ENCODE results near the gene TRAF3.
"Not testable (repeated sequence)": the region's sequence is repeated elsewhere in the genome, so short reads cannot be mapped to it uniquely, and the experiment has no call there.

The TRAF3 gene

DNA sequence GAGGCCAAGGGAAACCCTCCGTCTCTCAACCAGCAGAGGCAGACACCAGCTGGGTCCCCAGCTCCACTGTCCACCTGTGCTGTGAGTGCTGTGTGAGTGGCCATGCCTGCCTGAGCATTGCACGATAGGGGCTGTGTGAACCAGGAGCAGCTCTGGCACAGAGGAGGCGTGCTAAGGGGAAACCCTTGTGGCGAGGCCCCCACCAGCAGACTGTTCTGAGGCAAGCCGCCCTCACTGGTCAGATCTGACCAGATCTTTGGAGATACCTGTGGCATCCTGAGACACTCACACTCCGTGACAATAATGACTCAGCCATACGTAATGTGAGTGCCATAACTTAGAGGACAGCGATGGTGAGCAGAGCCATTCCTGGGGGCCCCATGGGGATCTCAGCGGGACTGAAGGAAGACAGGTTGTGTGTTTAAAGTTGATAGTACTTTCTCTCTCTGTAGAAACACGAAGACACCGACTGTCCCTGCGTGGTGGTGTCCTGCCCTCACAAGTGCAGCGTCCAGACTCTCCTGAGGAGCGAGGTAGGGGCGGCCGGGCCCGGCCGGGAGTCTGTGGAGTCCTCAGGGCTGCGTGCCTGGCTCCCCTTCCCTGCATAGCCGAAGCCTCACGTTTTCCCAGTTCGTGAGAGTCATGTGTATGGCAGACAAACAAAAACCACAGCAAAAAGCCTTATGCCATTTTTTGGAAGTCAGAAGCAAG, 108.6 kb downstream of the TRAF3 start:
- H3K9ac ChIP-seq (ENCODE audit: low read depth in 1 of 2, low read length in 2 of 2), result no peak overlapping the region
- H3K4me1 ChIP-seq (ENCODE audit: control insufficient read depth in 1 of 2, insufficient read depth in 2 of 2, low read length in 2 of 2), result peaks cover 0 to 4% of the 10 kb centered on the region in 2 donors
- H3K36me3 ChIP-seq (ENCODE audit: control insufficient read depth in 1 of 2, insufficient read depth in 2 of 2, low read length in 2 of 2), result peaks cover 25 to 49% of the 10 kb centered on the region in 2 donors
- H3K9me3 ChIP-seq (ENCODE audit: control insufficient read depth in 1 of 2, low read length in 2 of 2), result no peaks in the 10 kb centered on the region
- H3K27me3 ChIP-seq (ENCODE audit: control insufficient read depth in 1 of 2, insufficient read depth in 2 of 2, low read length in 2 of 2), result no peaks in the 10 kb centered on the region
- H3K4me3 ChIP-seq (ENCODE audit: low read depth in 1 of 2, low read length in 2 of 2), result no peak overlapping the region
- H3K27ac ChIP-seq (ENCODE audit: low read depth, low read length), result no peak overlapping the region

DNA sequence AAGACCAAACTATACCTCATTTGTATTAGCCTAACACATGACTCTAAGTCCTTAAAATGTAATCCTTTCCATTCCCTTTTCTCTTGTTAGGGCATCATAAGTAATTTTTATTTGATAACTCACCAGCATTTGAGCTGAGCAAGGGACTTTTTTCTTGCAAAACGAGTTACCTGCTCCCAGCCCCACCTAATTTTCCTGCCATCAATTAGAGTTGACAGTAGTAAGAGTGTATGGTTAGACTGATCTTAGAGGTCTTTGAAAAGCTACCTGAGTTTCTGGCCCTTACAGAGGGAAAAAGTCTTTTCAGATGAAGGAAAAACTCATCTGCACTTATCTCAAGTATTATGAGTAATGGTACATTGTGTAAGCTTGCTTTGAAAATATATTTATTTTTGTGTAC, 111.5 kb downstream of the TRAF3 start:
- Histone ChIP-seq H3K9me3 (ENCODE audit: control insufficient read depth in 1 of 2, low read length in 2 of 2) (no peaks in the 10 kb centered on the region), H3K36me3 (ENCODE audit: control insufficient read depth in 1 of 2, insufficient read depth in 2 of 2, low read length in 2 of 2) (peaks cover 31 to 54% of the 10 kb centered on the region in 2 donors)

DNA sequence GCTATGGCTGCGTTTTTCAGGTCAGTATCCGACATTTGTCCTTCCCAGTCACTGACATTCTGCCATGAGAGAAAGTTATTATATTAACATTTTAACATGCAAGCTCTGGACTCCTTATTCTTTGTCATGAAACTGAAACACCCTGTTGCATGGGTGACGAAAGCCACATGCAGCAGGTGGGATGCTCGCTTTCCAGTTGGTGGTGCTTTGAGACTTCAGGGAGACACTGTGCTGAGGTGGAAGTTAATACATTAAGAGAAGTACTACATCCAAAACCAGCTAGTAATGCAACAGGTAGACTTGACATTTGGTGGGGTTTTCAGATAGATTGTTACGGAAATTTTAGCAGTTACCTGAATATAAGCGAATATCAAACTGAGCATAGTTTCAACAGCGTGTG, 112.4 kb downstream of the TRAF3 start:
- Histone ChIP-seq H3K27me3 (ENCODE audit: control insufficient read depth in 1 of 2, insufficient read depth in 2 of 2, low read length in 2 of 2) (no peaks in the 10 kb centered on the region), H3K4me1 (ENCODE audit: control insufficient read depth in 1 of 2, insufficient read depth in 2 of 2, low read length in 2 of 2) (peaks cover 0 to 4% of the 10 kb centered on the region in 2 donors), H3K9ac (ENCODE audit: low read depth in 1 of 2, low read length in 2 of 2) (no peak overlapping the region), H3K9me3 (ENCODE audit: control insufficient read depth in 1 of 2, low read length in 2 of 2) (no peaks in the 10 kb centered on the region), H3K4me3 (ENCODE audit: low read depth in 1 of 2, low read length in 2 of 2) (no peak overlapping the region), H3K36me3 (ENCODE audit: control insufficient read depth in 1 of 2, insufficient read depth in 2 of 2, low read length in 2 of 2) (peaks cover 31 to 54% of the 10 kb centered on the region in 2 donors), H3K27ac (ENCODE audit: low read depth, low read length) (no peak overlapping the region)

More for the DNA sequence above, 111.5 kb downstream of the TRAF3 start:
- Histone ChIP-seq H3K4me1 (ENCODE audit: control insufficient read depth in 1 of 2, insufficient read depth in 2 of 2, low read length in 2 of 2) (peaks cover 0 to 4% of the 10 kb centered on the region in 2 donors), H3K27ac (ENCODE audit: low read depth, low read length) (no peak overlapping the region), H3K9ac (ENCODE audit: low read depth in 1 of 2, low read length in 2 of 2) (no peak overlapping the region), H3K4me3 (ENCODE audit: low read depth in 1 of 2, low read length in 2 of 2) (no peak overlapping the region), H3K27me3 (ENCODE audit: control insufficient read depth in 1 of 2, insufficient read depth in 2 of 2, low read length in 2 of 2) (no peaks in the 10 kb centered on the region)

DNA sequence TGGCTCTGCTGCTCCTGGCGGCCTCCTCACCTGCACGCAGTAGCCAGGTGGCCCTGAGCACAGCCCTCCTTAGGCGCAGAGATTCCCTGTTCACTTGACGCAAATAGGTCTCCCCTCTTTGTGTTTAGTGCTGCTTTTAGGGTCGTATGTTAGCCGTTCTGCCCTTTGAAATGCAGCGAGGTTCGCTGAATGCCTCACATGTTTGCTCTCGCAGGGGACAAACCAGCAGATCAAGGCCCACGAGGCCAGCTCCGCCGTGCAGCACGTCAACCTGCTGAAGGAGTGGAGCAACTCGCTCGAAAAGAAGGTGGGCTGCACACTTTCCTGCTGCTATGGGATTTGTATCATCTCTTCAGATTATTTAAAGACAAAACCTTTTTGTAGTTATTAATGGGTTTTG, 113.9 kb downstream of the TRAF3 start:
- H3K36me3 ChIP-seq (ENCODE audit: control insufficient read depth in 1 of 2, insufficient read depth in 2 of 2, low read length in 2 of 2), result peaks cover 25 to 54% of the 10 kb centered on the region in 2 donors
- H3K4me1 ChIP-seq (ENCODE audit: control insufficient read depth in 1 of 2, insufficient read depth in 2 of 2, low read length in 2 of 2), result peaks cover 0 to 4% of the 10 kb centered on the region in 2 donors
- H3K4me3 ChIP-seq (ENCODE audit: low read depth in 1 of 2, low read length in 2 of 2), result no peak overlapping the region
- no peak overlapping the region for H3K27ac ChIP-seq (ENCODE audit: low read depth, low read length)
- H3K9me3 ChIP-seq (ENCODE audit: control insufficient read depth in 1 of 2, low read length in 2 of 2), result no peaks in the 10 kb centered on the region
- no peaks in the 10 kb centered on the region for H3K27me3 ChIP-seq (ENCODE audit: control insufficient read depth in 1 of 2, insufficient read depth in 2 of 2, low read length in 2 of 2)
- H3K9ac ChIP-seq (ENCODE audit: low read depth in 1 of 2, low read length in 2 of 2), result no peak overlapping the region

DNA sequence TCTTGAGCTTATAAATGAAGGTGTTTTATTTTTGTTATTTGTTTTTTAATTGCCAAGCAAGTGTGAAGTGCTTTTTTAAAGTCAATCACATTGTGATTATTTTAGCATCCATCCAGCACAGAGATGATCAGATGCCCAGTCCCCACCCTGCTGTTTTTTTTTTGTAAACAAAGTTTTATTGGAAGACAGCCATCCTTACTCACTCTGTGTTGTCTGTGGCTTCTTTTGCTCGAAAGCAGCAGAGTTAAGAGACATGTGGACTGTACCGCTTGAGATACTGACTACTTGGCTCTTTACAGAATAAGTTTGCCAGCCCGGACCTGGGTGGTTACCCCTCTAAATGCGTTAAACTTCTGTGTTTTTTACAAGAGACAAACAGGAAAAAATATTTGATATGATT, 114.3 kb downstream of the TRAF3 start:
- H3K27me3 ChIP-seq (ENCODE audit: control insufficient read depth in 1 of 2, insufficient read depth in 2 of 2, low read length in 2 of 2), result no peaks in the 10 kb centered on the region
- peaks cover 0 to 4% of the 10 kb centered on the region in 2 donors for H3K4me1 ChIP-seq (ENCODE audit: control insufficient read depth in 1 of 2, insufficient read depth in 2 of 2, low read length in 2 of 2)
- H3K4me3 ChIP-seq (ENCODE audit: low read depth in 1 of 2, low read length in 2 of 2), result no peak overlapping the region
- no peak overlapping the region for H3K27ac ChIP-seq (ENCODE audit: low read depth, low read length)
- H3K9me3 ChIP-seq (ENCODE audit: control insufficient read depth in 1 of 2, low read length in 2 of 2), result no peaks in the 10 kb centered on the region
- peaks cover 22 to 53% of the 10 kb centered on the region in 2 donors for H3K36me3 ChIP-seq (ENCODE audit: control insufficient read depth in 1 of 2, insufficient read depth in 2 of 2, low read length in 2 of 2)
- H3K9ac ChIP-seq (ENCODE audit: low read depth in 1 of 2, low read length in 2 of 2), result no peak overlapping the region

DNA sequence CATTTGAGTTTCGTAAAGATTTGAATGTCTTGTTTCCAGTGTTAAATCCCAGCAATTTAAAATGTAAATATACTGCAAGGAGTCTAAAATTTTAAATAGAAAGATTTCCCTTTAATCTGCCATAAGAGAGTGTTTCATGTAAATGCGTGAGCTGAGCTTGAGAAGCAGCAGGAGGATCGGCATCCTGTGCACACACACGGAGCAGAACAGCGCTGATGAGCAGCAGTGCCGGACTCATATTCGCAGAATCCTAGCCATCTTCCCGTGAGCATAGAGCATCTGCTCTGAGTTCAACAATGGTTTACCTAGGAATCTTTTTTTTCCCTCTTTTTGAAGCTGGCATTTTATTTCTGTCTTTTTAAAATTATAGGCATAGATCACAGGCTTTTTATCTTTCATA, 115.4 kb downstream of the TRAF3 start:
- peaks cover 19 to 56% of the 10 kb centered on the region in 2 donors for H3K36me3 ChIP-seq (ENCODE audit: control insufficient read depth in 1 of 2, insufficient read depth in 2 of 2, low read length in 2 of 2)
- no peak overlapping the region for H3K27ac ChIP-seq (ENCODE audit: low read depth, low read length)
- no peak overlapping the region for H3K9ac ChIP-seq (ENCODE audit: low read depth in 1 of 2, low read length in 2 of 2)
- H3K9me3 ChIP-seq (ENCODE audit: control insufficient read depth in 1 of 2, low read length in 2 of 2), result no peaks in the 10 kb centered on the region
- no peak overlapping the region for H3K4me3 ChIP-seq (ENCODE audit: low read depth in 1 of 2, low read length in 2 of 2)
- no peaks in the 10 kb centered on the region for H3K27me3 ChIP-seq (ENCODE audit: control insufficient read depth in 1 of 2, insufficient read depth in 2 of 2, low read length in 2 of 2)
- no peaks in the 10 kb centered on the region for H3K4me1 ChIP-seq (ENCODE audit: control insufficient read depth in 1 of 2, insufficient read depth in 2 of 2, low read length in 2 of 2)

DNA sequence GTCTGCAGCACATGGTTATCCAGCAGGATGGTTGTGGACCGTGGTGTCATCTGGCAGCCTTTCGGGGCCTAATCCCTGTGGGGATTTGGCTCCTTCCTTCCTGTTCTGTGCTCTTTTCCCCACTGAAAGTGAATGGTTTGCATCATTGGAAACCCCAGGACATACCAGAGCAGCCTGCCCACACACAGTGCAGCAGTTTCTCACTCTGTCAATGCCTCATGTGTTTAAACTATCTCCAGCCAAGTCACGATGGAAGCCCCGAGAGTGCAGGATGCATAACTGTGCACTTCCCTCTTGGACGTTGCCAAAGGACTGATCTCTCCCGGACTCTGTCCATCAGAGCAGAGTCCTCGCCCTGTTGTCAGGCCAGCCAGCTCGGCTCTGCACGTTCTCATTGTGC, 116.2 kb downstream of the TRAF3 start:
- Histone ChIP-seq H3K9ac (ENCODE audit: low read depth in 1 of 2, low read length in 2 of 2) (no peak overlapping the region), H3K9me3 (ENCODE audit: control insufficient read depth in 1 of 2, low read length in 2 of 2) (no peaks in the 10 kb centered on the region), H3K4me3 (ENCODE audit: low read depth in 1 of 2, low read length in 2 of 2) (no peak overlapping the region), H3K27me3 (ENCODE audit: control insufficient read depth in 1 of 2, insufficient read depth in 2 of 2, low read length in 2 of 2) (no peaks in the 10 kb centered on the region), H3K27ac (ENCODE audit: low read depth, low read length) (no peak overlapping the region), H3K36me3 (ENCODE audit: control insufficient read depth in 1 of 2, insufficient read depth in 2 of 2, low read length in 2 of 2) (peaks cover 18 to 55% of the 10 kb centered on the region in 2 donors), H3K4me1 (ENCODE audit: control insufficient read depth in 1 of 2, insufficient read depth in 2 of 2, low read length in 2 of 2) (peaks cover 0 to under 1% of the 10 kb centered on the region in 2 donors)

DNA sequence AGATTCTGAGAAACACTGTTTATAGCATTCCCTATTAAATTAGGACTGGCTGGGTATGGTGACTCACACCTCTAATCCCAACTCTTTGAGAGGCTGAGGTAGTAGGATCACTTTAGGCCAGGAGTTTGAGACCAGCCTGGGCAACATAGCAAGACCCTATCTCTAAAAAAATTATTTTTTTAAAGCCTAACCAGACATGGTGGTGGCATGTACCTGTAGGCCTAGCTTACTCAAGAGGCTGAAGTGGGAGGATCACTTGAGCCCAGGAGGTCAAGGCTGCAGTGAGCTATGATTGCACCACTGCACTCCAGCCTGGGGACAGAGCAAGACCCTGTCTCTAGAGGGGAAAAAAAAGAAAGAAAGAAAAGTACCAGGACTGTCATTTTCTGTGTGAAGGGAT, 119.5 kb downstream of the TRAF3 start:
- H3K27me3 ChIP-seq (ENCODE audit: control insufficient read depth in 1 of 2, insufficient read depth in 2 of 2, low read length in 2 of 2); H3K4me3 ChIP-seq (ENCODE audit: low read depth in 1 of 2, low read length in 2 of 2); H3K9ac ChIP-seq (ENCODE audit: low read depth in 1 of 2, low read length in 2 of 2); H3K9me3 ChIP-seq (ENCODE audit: control insufficient read depth in 1 of 2, low read length in 2 of 2); H3K4me1 ChIP-seq (ENCODE audit: control insufficient read depth in 1 of 2, insufficient read depth in 2 of 2, low read length in 2 of 2); H3K27ac ChIP-seq (ENCODE audit: low read depth, low read length): not testable (repeated sequence)
- peaks cover 15 to 44% of the 10 kb centered on the region in 2 donors for H3K36me3 ChIP-seq (ENCODE audit: control insufficient read depth in 1 of 2, insufficient read depth in 2 of 2, low read length in 2 of 2)

DNA sequence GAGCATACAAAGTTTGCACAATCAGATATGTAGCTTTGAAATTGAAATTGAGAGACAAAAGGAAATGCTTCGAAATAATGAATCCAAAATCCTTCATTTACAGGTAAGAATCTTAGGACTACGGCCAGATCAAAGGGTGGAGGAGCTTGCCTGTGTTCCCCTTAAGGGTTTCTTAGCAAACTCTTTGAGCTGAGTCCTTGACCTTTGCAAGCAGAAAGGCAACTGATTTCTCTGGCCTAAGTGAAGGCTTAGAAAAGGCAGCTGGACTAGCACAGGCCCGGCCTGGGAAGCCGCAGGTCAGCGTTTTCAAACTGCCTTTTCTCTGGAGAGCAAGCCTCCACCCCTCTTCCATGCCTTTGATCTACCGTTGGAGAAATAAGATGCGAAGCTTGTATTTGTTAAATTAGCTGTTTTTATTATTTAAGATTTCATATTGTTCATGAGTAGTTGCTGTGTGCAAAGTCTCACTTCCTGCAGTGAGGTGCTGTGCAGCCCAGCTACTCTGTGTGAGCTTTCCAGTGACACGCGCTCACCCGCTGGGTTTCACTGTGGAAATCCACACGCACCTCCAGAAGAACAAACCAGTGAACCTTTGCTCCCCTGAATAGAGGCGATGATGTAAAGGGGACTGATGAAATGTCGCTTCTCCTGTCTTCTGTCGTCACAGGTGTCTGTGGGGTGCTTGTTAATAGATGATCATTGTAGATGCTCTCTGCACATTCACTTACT, 120.2 kb downstream of the TRAF3 start:
- no peaks in the 10 kb centered on the region for H3K27me3 ChIP-seq (ENCODE audit: control insufficient read depth in 1 of 2, insufficient read depth in 2 of 2, low read length in 2 of 2)
- H3K4me1 ChIP-seq (ENCODE audit: control insufficient read depth in 1 of 2, insufficient read depth in 2 of 2, low read length in 2 of 2), result peaks cover 0 to 10% of the 10 kb centered on the region in 2 donors
- H3K4me3 ChIP-seq (ENCODE audit: low read depth in 1 of 2, low read length in 2 of 2), result no peak overlapping the region
- H3K36me3 ChIP-seq (ENCODE audit: control insufficient read depth in 1 of 2, insufficient read depth in 2 of 2, low read length in 2 of 2), result peaks cover 15 to 49% of the 10 kb centered on the region in 2 donors
- no peaks in the 10 kb centered on the region for H3K9me3 ChIP-seq (ENCODE audit: control insufficient read depth in 1 of 2, low read length in 2 of 2)
- H3K9ac ChIP-seq (ENCODE audit: low read depth in 1 of 2, low read length in 2 of 2), result no peak overlapping the region
- no peak overlapping the region for H3K27ac ChIP-seq (ENCODE audit: low read depth, low read length)

DNA sequence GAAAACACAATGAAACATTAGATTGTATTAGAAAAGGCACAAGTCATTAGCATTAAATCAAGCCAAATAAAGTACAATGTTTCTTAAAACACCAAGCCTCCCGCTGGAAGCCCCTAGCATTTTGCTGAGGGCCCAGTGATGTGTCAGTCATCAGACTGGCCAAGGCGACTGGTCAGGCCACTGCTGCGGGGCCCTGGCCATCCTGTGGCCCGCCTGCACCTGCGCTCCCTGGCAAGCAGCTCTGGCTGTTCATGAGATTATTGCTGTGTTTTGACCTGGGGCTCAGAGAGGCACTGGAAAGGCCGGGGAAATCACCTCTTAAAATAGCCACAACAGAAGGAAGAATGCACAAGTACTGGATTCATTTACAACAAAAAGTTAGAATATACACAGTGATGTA, 121.0 kb downstream of the TRAF3 start:
- Histone ChIP-seq H3K4me1 (ENCODE audit: control insufficient read depth in 1 of 2, insufficient read depth in 2 of 2, low read length in 2 of 2) (peaks cover 0 to 14% of the 10 kb centered on the region in 2 donors), H3K4me3 (ENCODE audit: low read depth in 1 of 2, low read length in 2 of 2) (no peak overlapping the region), H3K27ac (ENCODE audit: low read depth, low read length) (no peak overlapping the region), H3K9ac (ENCODE audit: low read depth in 1 of 2, low read length in 2 of 2) (no peak overlapping the region), H3K36me3 (ENCODE audit: control insufficient read depth in 1 of 2, insufficient read depth in 2 of 2, low read length in 2 of 2) (peaks cover 14 to 55% of the 10 kb centered on the region in 2 donors), H3K27me3 (ENCODE audit: control insufficient read depth in 1 of 2, insufficient read depth in 2 of 2, low read length in 2 of 2) (no peaks in the 10 kb centered on the region), H3K9me3 (ENCODE audit: control insufficient read depth in 1 of 2, low read length in 2 of 2) (no peaks in the 10 kb centered on the region)

Measured in duodenal mucosa (tissue), 2 donors.